DOHH2 (cell line): Measurements from ENCODE around the gene SETX.
A peak's percentile ranks its signal among the peaks of the same experiment; 100 is the strongest.

Source experiments
- H3F3A ChIP-seq: fragments of 200-600 bp; sonication (generic), shearing (Covaris generic); 2 replicates; pipeline ENCODE4 v1.6.0; 2016; ENCODE audit warnings: antibody characterized with exemption, mild to moderate bottlenecking; ENCODE audit not compliant: control insufficient read depth, insufficient read depth
- H3K27ac ChIP-seq: fragments of 200-600 bp; sonication (generic); 2 replicates; pipeline ENCODE4 v1.5.1; 2014; ENCODE audit warnings: low read depth, mild to moderate bottlenecking, low read length, moderate library complexity
- H3K27me3 ChIP-seq: fragments of 200-600 bp; sonication (generic); 2 replicates; pipeline ENCODE4 v1.6.1; 2014; ENCODE audit warnings: mild to moderate bottlenecking, low read length, mixed read lengths; ENCODE audit not compliant: control insufficient read depth
- H3K36me3 ChIP-seq: fragments of 200-600 bp; sonication (generic); 2 replicates; pipeline ENCODE4 v1.6.1; 2014; ENCODE audit warnings: mild to moderate bottlenecking, low read length, moderate library complexity, mixed read lengths; ENCODE audit not compliant: control insufficient read depth
- H3K4me1 ChIP-seq: fragments of 200-600 bp; sonication (generic); 2 replicates; pipeline ENCODE4 v1.6.1; 2014; ENCODE audit warnings: mild to moderate bottlenecking, low read length, mixed read lengths; ENCODE audit not compliant: control insufficient read depth
- H3K4me2 ChIP-seq: fragments of 200-600 bp; sonication (generic); 2 replicates; pipeline ENCODE4 v1.6.0; 2014; ENCODE audit warnings: mild to moderate bottlenecking, low read length, moderate library complexity
- H3K4me3 ChIP-seq: fragments of 200-600 bp; sonication (generic); 2 replicates; pipeline ENCODE4 v1.5.1; 2014; ENCODE audit warnings: mild to moderate bottlenecking, low read length, mixed read lengths
- H3K79me2 ChIP-seq: fragments of 200-600 bp; sonication (generic); 2 replicates; pipeline ENCODE4 v1.6.1; 2014; ENCODE audit warnings: mild to moderate bottlenecking, low read length, mixed read lengths; ENCODE audit not compliant: control insufficient read depth
- H3K9me2 ChIP-seq: fragments of 200-600 bp; sonication (generic); replicated peaks from 2 replicates; pipeline ENCODE4 v1.6.1; 2014; ENCODE audit warnings: mild to moderate bottlenecking, low read length, mixed read lengths; ENCODE audit not compliant: control insufficient read depth
- H3K9me3 ChIP-seq: fragments of 200-600 bp; sonication (generic); 2 replicates; pipeline ENCODE4 v1.6.1; 2014; ENCODE audit warnings: antibody characterized with exemption, low read length, mixed read lengths; ENCODE audit not compliant: control insufficient read depth, insufficient read depth
- H4K20me1 ChIP-seq: fragments of 200-600 bp; sonication (generic); 2 replicates; pipeline ENCODE4 v1.6.0; 2014; ENCODE audit warnings: low read depth, mild to moderate bottlenecking, antibody characterized with exemption, low read length, moderate library complexity; ENCODE audit not compliant: control insufficient read depth, insufficient read depth
- EZH2phosphoT487 ChIP-seq: fragments of 200-600 bp; sonication (generic); IDR thresholded peaks from 2 replicates; pipeline ENCODE4 v1.6.1; 2017; ENCODE audit warnings: borderline replicate concordance, mild to moderate bottlenecking, antibody characterized with exemption, low read length, moderate library complexity, mixed read lengths
- TF ChIP-seq, protein P1 (sequence below): fragments of 200-600 bp; sonication (generic); IDR thresholded peaks from one replicate; pipeline ENCODE4 v1.5.1; 2014; ENCODE audit warnings: antibody characterized with exemption, mild to moderate bottlenecking, low read depth, low read length; ENCODE audit not compliant: poor library complexity, severe bottlenecking

SETX gene

DNA sequence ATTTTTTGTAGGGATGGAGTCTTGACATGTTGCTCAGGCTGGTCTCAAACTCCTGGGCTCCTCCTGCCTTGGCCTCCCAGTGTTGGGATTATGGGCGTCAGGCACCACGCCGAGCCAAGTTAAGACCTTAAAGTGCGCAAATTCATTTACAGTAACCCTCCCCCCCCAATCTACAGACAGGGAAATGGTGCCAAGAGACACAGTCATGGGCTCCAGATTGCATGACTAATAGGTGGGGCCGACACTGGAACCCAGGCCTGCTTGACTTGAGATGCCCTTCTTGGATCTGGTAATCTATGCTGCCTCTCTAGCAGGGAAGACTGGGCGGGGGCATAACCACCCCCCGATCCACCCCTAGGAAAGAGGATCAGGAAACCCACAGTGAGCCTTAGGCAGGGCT, 32.3 kb upstream of the SETX start:
- Histone ChIP-seq H3K9me3 (no peaks in the 10 kb centered on the region), H3K27me3 (no peaks in the 10 kb centered on the region), H3K4me1 (peaks cover 56% of the 10 kb centered on the region), H3K9me2 (no peaks in the 10 kb centered on the region), H3F3A (peaks cover 35% of the 10 kb centered on the region), H3K4me3 (no peak overlapping the region), H3K36me3 (peaks cover 82% of the 10 kb centered on the region), H3K4me2 (peak overlapping the region; percentile 97; the same call in 1 of the 2 replicates), H3K79me2 (peaks cover 5% of the 10 kb centered on the region; the same call in 1 of the 2 replicates), H4K20me1 (no peaks in the 10 kb centered on the region), H3K27ac (peak overlapping the region; percentile 99)
- TF ChIP-seq, protein P1, sequence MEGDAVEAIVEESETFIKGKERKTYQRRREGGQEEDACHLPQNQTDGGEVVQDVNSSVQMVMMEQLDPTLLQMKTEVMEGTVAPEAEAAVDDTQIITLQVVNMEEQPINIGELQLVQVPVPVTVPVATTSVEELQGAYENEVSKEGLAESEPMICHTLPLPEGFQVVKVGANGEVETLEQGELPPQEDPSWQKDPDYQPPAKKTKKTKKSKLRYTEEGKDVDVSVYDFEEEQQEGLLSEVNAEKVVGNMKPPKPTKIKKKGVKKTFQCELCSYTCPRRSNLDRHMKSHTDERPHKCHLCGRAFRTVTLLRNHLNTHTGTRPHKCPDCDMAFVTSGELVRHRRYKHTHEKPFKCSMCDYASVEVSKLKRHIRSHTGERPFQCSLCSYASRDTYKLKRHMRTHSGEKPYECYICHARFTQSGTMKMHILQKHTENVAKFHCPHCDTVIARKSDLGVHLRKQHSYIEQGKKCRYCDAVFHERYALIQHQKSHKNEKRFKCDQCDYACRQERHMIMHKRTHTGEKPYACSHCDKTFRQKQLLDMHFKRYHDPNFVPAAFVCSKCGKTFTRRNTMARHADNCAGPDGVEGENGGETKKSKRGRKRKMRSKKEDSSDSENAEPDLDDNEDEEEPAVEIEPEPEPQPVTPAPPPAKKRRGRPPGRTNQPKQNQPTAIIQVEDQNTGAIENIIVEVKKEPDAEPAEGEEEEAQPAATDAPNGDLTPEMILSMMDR, result no peak
- TF ChIP-seq EZH2phosphoT487, result no peak

DNA sequence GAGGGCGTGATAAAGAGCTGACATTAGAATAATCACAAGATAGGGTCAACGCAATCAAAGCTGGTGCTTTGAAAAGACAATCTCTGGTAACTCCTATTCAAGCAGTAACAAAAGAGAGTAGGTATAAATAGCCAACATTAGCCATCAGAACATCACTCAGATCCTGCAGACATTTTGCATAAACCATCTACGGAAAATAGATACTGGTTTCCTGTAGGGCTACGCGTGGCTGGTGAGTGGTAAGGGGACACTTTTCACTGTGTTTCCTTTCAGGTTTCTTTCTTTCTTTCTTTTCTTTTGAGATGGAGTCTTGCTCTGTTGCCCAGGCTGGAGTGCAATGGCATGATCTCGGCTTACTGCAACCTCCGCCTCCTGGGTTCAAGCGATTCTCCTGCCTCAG, 29.6 kb upstream of the SETX start:
- Histone ChIP-seq H3K9me2 (no peaks in the 10 kb centered on the region), H3K79me2 (peaks cover 19% of the 10 kb centered on the region), H3K4me1 (peaks cover 79% of the 10 kb centered on the region), H3K9me3 (no peaks in the 10 kb centered on the region), H3F3A (peaks cover 42% of the 10 kb centered on the region), H3K4me3 (peak overlapping the region; percentile 72), H3K36me3 (peaks cover 77% of the 10 kb centered on the region), H3K4me2 (peak overlapping the region; percentile 97), H3K27ac (peak overlapping the region; percentile 99), H4K20me1 (no peaks in the 10 kb centered on the region), H3K27me3 (no peaks in the 10 kb centered on the region)
- TF ChIP-seq EZH2phosphoT487, result no peak
- TF ChIP-seq, protein P1, result no peak

DNA sequence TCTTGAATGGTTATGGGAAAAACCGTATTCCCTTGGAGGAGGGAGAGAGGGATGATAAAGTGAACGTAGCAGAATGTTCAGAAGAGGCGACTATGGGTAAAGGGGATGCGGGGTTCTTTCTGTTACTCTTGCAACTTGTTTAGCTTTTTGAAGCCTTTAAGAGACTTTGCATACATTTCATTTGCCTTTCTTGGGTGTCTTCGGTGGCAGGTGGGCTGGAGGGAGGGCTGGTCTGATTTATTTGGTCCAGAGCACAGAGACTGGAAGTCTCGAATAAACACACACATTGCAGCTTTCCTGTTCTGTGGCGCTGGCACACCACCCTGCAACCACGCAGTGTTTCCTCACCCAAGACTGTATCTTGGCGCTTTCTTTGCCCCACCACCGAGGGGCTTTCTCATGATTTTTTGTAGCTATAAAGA, 28.7 kb upstream of the SETX start:
- Histone ChIP-seq H3K9me3 (no peaks in the 10 kb centered on the region), H3K4me1 (peaks cover 79% of the 10 kb centered on the region), H3F3A (peaks cover 42% of the 10 kb centered on the region), H3K9me2 (no peaks in the 10 kb centered on the region), H3K36me3 (peaks cover 79% of the 10 kb centered on the region), H3K4me3 (peak overlapping the region; percentile 72), H3K27me3 (no peaks in the 10 kb centered on the region), H3K27ac (peak overlapping the region; percentile 99), H3K79me2 (peaks cover 19% of the 10 kb centered on the region), H4K20me1 (no peaks in the 10 kb centered on the region), H3K4me2 (peak overlapping the region; percentile 97)
- TF ChIP-seq EZH2phosphoT487, result no peak
- TF ChIP-seq, protein P1, result peak; percentile 46
